ENCODE data around the gene ARPC1B.

ARPC1B gene

GRCh38 chr7:99398891-99399445 is 24.4 kb downstream of the ARPC1B start:
- H3K36me3 ChIP-seq (ENCODE audit: insufficient read depth, low read length) = peaks cover 70% of the 10 kb centered on the region
- DNase-seq (ENCODE audit: low read depth, low spot score) = no peak
- no peak for TF ChIP-seq EZH2 (IDR thresholded peaks at IDR 0.05)
- no peak; the same call in 1 of the 2 replicates for TF ChIP-seq POLR2AphosphoS5 (IDR thresholded peaks at IDR 0.05; ENCODE audit: borderline replicate concordance, low read depth, low read length)
- no peak for TF ChIP-seq FOXP2 (optimal IDR thresholded peaks at IDR 0.05; ENCODE audit: control extremely low read depth, extremely low read length, insufficient read depth)
- no peak overlapping the region for H3K4me3 ChIP-seq
- H3K9ac ChIP-seq (ENCODE audit: insufficient read length) = no peak overlapping the region
- no peaks in the 10 kb centered on the region for H3K9me3 ChIP-seq (ENCODE audit: low read depth, low read length)
- H3K27ac ChIP-seq = no peak overlapping the region

DNA sequence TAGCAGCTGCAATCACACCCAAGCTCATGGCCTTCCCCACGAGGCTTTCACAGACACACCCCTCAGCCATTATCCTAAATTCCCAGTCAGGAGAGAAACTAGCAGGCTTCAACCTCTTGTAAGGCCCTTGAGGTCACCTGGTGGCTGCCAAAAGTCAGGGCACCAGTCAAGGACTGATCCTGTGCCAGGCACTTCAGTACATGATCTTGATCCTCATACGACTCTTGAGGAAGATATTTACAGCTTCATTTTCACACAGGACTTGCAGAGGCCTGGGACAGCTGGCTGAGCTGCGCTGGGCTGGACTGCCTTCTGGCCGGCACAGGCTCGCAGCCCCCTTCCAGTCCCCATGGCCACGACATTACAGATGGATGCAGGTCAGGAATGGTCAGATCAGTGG is 25.1 kb downstream of the ARPC1B start:
- DNase-seq (ENCODE audit: low read depth, low spot score) = no peak
- H3K4me3 ChIP-seq = no peak overlapping the region
- TF ChIP-seq FOXP2 (optimal IDR thresholded peaks at IDR 0.05; ENCODE audit: control extremely low read depth, extremely low read length, insufficient read depth) (no peak), POLR2AphosphoS5 (IDR thresholded peaks at IDR 0.05; ENCODE audit: borderline replicate concordance, low read depth, low read length) (no peak), EZH2 (IDR thresholded peaks at IDR 0.05) (no peak)
- no peaks in the 10 kb centered on the region for H3K9me3 ChIP-seq (ENCODE audit: low read depth, low read length)
- peaks cover 73% of the 10 kb centered on the region for H3K36me3 ChIP-seq (ENCODE audit: insufficient read depth, low read length)
- no peak overlapping the region for H3K9ac ChIP-seq (ENCODE audit: insufficient read length)
- H3K27ac ChIP-seq = no peak overlapping the region

DNA sequence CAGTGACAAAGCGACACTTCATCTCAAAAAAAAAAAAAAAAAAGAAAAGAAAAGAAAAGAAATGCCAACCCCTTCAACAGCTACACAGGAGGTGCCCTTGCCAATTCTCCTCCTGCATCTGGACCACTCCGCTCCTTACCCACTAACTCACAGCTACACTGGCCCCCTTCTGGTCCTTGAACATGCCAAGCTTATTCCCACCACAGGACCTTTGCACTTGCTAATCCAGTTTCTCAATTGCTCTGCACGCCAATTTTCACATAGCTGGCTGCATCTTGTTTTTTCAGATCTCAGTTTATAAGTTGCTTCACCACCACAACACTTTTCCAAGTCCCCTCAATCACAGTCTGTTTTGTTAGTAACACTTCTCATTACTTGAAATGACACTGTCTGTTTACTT is 28.3 kb downstream of the ARPC1B start:
- TF ChIP-seq POLR2AphosphoS5 (IDR thresholded peaks at IDR 0.05; ENCODE audit: borderline replicate concordance, low read depth, low read length) (no peak), EZH2 (IDR thresholded peaks at IDR 0.05) (no peak), FOXP2 (optimal IDR thresholded peaks at IDR 0.05; ENCODE audit: control extremely low read depth, extremely low read length, insufficient read depth) (no peak)
- Histone ChIP-seq H3K27ac (no peak overlapping the region), H3K9me3 (ENCODE audit: low read depth, low read length) (no peaks in the 10 kb centered on the region), H3K36me3 (ENCODE audit: insufficient read depth, low read length) (peaks cover 67% of the 10 kb centered on the region), H3K9ac (ENCODE audit: insufficient read length) (no peak overlapping the region), H3K4me3 (no peak overlapping the region)
- no peak for DNase-seq (ENCODE audit: low read depth, low spot score)

GRCh38 chr7:99403764-99404163 is 29.2 kb downstream of the ARPC1B start:
- no peak for TF ChIP-seq EZH2 (IDR thresholded peaks at IDR 0.05)
- no peak for DNase-seq (ENCODE audit: low read depth, low spot score)
- no peaks in the 10 kb centered on the region for H3K9me3 ChIP-seq (ENCODE audit: low read depth, low read length)
- no peak overlapping the region for H3K27ac ChIP-seq
- H3K36me3 ChIP-seq (ENCODE audit: insufficient read depth, low read length) = peaks cover 58% of the 10 kb centered on the region
- no peak overlapping the region for H3K9ac ChIP-seq (ENCODE audit: insufficient read length)
- H3K4me3 ChIP-seq = no peak overlapping the region

- H3K27ac ChIP-seq = no peak overlapping the region
- H3K9ac ChIP-seq (ENCODE audit: insufficient read length) = no peak overlapping the region
- TF ChIP-seq EZH2 (IDR thresholded peaks at IDR 0.05) (no peak), FOXP2 (optimal IDR thresholded peaks at IDR 0.05; ENCODE audit: control extremely low read depth, extremely low read length, insufficient read depth) (no peak), POLR2AphosphoS5 (IDR thresholded peaks at IDR 0.05; ENCODE audit: borderline replicate concordance, low read depth, low read length) (peak; percentile 15; the same call in 1 of the 2 replicates)
- H3K36me3 ChIP-seq (ENCODE audit: insufficient read depth, low read length) = peaks cover 52% of the 10 kb centered on the region
- DNase-seq (ENCODE audit: low read depth, low spot score) = no peak
- no peaks in the 10 kb centered on the region for H3K9me3 ChIP-seq (ENCODE audit: low read depth, low read length)
- no peak overlapping the region for H3K4me3 ChIP-seq
These were observed 29.9 kb downstream of the ARPC1B start for GRCh38 chr7:99404235-99404976.

GRCh38 chr7:99404977-99405320 is 30.4 kb downstream of the ARPC1B start:
- no peak overlapping the region for H3K9ac ChIP-seq (ENCODE audit: insufficient read length)

DNA sequence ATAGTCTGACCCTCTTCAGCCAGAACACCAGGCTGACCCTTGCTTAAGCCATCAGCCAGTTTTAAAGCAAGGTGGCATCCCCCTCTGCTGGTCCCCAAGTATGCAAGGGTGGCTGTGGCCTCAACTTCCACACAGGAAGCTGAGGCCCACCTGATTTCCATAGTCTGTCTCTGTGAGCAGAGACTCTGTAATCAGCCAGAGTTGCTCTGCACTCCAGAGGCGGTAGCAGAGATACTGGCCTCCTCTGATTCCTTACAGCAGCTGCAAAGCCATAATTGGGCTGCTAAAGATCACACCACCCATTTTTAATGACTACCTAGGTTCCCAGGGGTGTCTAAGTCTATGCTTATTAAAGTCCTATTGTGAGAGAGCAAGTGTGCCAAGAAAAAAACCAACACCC is 32.0 kb downstream of the ARPC1B start:
- peak overlapping the region; percentile 96 for H3K4me3 ChIP-seq
- TF ChIP-seq POLR2AphosphoS5 (IDR thresholded peaks at IDR 0.05; ENCODE audit: borderline replicate concordance, low read depth, low read length) (no peak), EZH2 (IDR thresholded peaks at IDR 0.05) (no peak), FOXP2 (optimal IDR thresholded peaks at IDR 0.05; ENCODE audit: control extremely low read depth, extremely low read length, insufficient read depth) (no peak)
- H3K27ac ChIP-seq = peak overlapping the region; percentile 99
- H3K9ac ChIP-seq (ENCODE audit: insufficient read length) = peak overlapping the region; percentile 100
- H3K36me3 ChIP-seq (ENCODE audit: insufficient read depth, low read length) = peaks cover 47% of the 10 kb centered on the region
- no peak for DNase-seq (ENCODE audit: low read depth, low spot score)
- H3K9me3 ChIP-seq (ENCODE audit: low read depth, low read length) = no peaks in the 10 kb centered on the region

More at GRCh38 chr7:99404977-99405320, 30.4 kb downstream of the ARPC1B start:
- no peaks in the 10 kb centered on the region for H3K9me3 ChIP-seq (ENCODE audit: low read depth, low read length)
- TF ChIP-seq EZH2 (IDR thresholded peaks at IDR 0.05) = no peak
- TF ChIP-seq POLR2AphosphoS5 (IDR thresholded peaks at IDR 0.05; ENCODE audit: borderline replicate concordance, low read depth, low read length) = no peak
- no peak for TF ChIP-seq FOXP2 (optimal IDR thresholded peaks at IDR 0.05; ENCODE audit: control extremely low read depth, extremely low read length, insufficient read depth)
- peaks cover 48% of the 10 kb centered on the region for H3K36me3 ChIP-seq (ENCODE audit: insufficient read depth, low read length)
- DNase-seq (ENCODE audit: low read depth, low spot score) = no peak
- H3K4me3 ChIP-seq = no peak overlapping the region
- no peak overlapping the region for H3K27ac ChIP-seq

DNA sequence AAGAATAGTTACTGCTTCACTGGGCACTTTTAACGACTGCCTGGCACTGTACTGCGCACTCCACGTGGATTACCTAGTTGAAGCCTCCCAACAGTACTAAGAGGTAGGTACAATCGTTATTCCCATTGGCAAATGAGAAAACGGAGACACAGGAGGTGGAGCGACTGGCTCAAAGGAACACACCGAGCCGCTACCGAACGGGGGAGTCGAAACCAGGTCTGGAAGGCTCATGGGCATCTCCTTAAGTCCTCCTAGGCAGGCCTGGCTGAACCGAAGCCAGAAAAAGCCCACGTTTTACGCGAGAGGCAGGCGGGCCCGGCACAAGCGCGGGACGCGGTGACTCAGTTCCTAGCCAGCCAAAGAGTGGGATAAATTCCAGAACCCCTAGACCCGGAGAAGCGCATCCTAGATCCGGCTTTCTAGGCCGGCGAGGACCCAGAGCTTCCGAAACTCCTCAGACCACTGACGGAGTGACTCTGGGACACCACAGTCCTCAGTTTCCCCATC is 33.4 kb downstream of the ARPC1B start:
- no peak for DNase-seq (ENCODE audit: low read depth, low spot score)
- Histone ChIP-seq H3K4me3 (peak overlapping the region; percentile 96), H3K9me3 (ENCODE audit: low read depth, low read length) (no peaks in the 10 kb centered on the region), H3K27ac (peak overlapping the region; percentile 99), H3K36me3 (ENCODE audit: insufficient read depth, low read length) (peaks cover 48% of the 10 kb centered on the region), H3K9ac (ENCODE audit: insufficient read length) (peak overlapping the region; percentile 100)
- TF ChIP-seq FOXP2 (optimal IDR thresholded peaks at IDR 0.05; ENCODE audit: control extremely low read depth, extremely low read length, insufficient read depth) = no peak
- TF ChIP-seq POLR2AphosphoS5 (IDR thresholded peaks at IDR 0.05; ENCODE audit: borderline replicate concordance, low read depth, low read length) = no peak
- TF ChIP-seq EZH2 (IDR thresholded peaks at IDR 0.05) = no peak
